Measurements from ENCODE around the gene TRIM9.
"Not testable (repeated sequence)": the region's sequence is repeated elsewhere in the genome, so short reads cannot be mapped to it uniquely, and the experiment has no call there.

Gene TRIM9

GRCh38 chr14:50961605-50962221 is 133.2 kb downstream of the TRIM9 start:
- no peak for DNase-seq (ENCODE audit: low read depth)

- DNase-seq (ENCODE audit: low read depth) = no peak
Measured at GRCh38 chr14:50957296-50957695, 137.6 kb downstream of the TRIM9 start.

GRCh38 chr14:50956421-50956820 is 138.5 kb downstream of the TRIM9 start:
- DNase-seq (ENCODE audit: low read depth) = not testable (repeated sequence)

- DNase-seq (ENCODE audit: low read depth) = peak; percentile 27
Measured at GRCh38 chr14:50955373-50956043, 139.4 kb downstream of the TRIM9 start.

GRCh38 chr14:50954811-50955372 is 140.0 kb downstream of the TRIM9 start:
- no peak for DNase-seq (ENCODE audit: low read depth)

- no peak for DNase-seq (ENCODE audit: low read depth)
Measured at GRCh38 chr14:50953502-50953901, 141.4 kb downstream of the TRIM9 start.

- DNase-seq (ENCODE audit: low read depth) = no peak
Measured at GRCh38 chr14:50951032-50951431, 143.9 kb downstream of the TRIM9 start.

GRCh38 chr14:50948205-50948604 is 146.7 kb downstream of the TRIM9 start:
- DNase-seq (ENCODE audit: low read depth) = no peak

- no peak for DNase-seq (ENCODE audit: low read depth)
Measured at GRCh38 chr14:50947446-50947845, 147.5 kb downstream of the TRIM9 start.

- DNase-seq (ENCODE audit: low read depth) = no peak
Measured at GRCh38 chr14:50946234-50946935, 148.5 kb downstream of the TRIM9 start.

GRCh38 chr14:50944647-50945413 is 150.1 kb downstream of the TRIM9 start:
- no peak for DNase-seq (ENCODE audit: low read depth)

- peak; percentile 22 for DNase-seq (ENCODE audit: low read depth)
Measured at GRCh38 chr14:50943943-50944646, 150.8 kb downstream of the TRIM9 start, which contains the start of gene PYGL. PYGL (minus strand) TSS chr14:50944483; CDS start chr14:50944403, 80 bp downstream.

GRCh38 chr14:50943261-50943942 is 151.5 kb downstream of the TRIM9 start:
- DNase-seq (ENCODE audit: low read depth) = no peak

- not testable (repeated sequence) for DNase-seq (ENCODE audit: low read depth)
Measured at GRCh38 chr14:50941638-50942037, 153.3 kb downstream of the TRIM9 start.

GRCh38 chr14:50941151-50941550 is 153.8 kb downstream of the TRIM9 start:
- DNase-seq (ENCODE audit: low read depth) = no peak

GRCh38 chr14:50937800-50938199 is 157.1 kb downstream of the TRIM9 start:
- DNase-seq (ENCODE audit: low read depth) = no peak

GRCh38 chr14:50937325-50937724 is 157.6 kb downstream of the TRIM9 start:
- DNase-seq (ENCODE audit: low read depth) = no peak

- no peak for DNase-seq (ENCODE audit: low read depth)
Measured at GRCh38 chr14:50936882-50937281, 158.0 kb downstream of the TRIM9 start.

GRCh38 chr14:50936016-50936340 is 158.9 kb downstream of the TRIM9 start:
- no peak for DNase-seq (ENCODE audit: low read depth)

- no peak for DNase-seq (ENCODE audit: low read depth)
Measured at GRCh38 chr14:50935126-50936015, 159.5 kb downstream of the TRIM9 start.
